GM23338 (cell line): ENCODE measurements around the gene IGFL3. TPM values are rescaled to one million over a fixed set of nuclear protein-coding genes. Genes with fewer than 3 reads are reported as not detected.

Experiments
- ATAC-seq: fragments of 200-7000 bp; cut with Tn5 transposase; 3 replicates; pipeline ENCODE4 v1.9.1; 2020
- DNase-seq: peaks from one replicate; pipeline ENCODE4 v3.0.0-alpha.2; 2015; ENCODE audit warnings: low spot score
- H2AFZ ChIP-seq: fragments of 200-600 bp; sonication (generic); 2 replicates; pipeline ENCODE4 v1.8.0; 2016; ENCODE audit warnings: antibody characterized with exemption, mild to moderate bottlenecking, moderate library complexity
- H3F3A ChIP-seq: fragments of 200-600 bp; sonication (generic); replicated peaks from 2 replicates; pipeline ENCODE4 v1.8.0; 2017; ENCODE audit warnings: antibody characterized with exemption, mixed run types, low read depth
- H3K27ac ChIP-seq: fragments of 200-600 bp; sonication (generic); 2 replicates; pipeline ENCODE4 v1.6.1; 2016; ENCODE audit warnings: low read depth
- H3K27me3 ChIP-seq: fragments of 200-600 bp; sonication (generic); 2 replicates; pipeline ENCODE4 v1.8.0; 2016; ENCODE audit warnings: mild to moderate bottlenecking, mixed run types, moderate library complexity; ENCODE audit not compliant: insufficient read depth
- H3K36me3 ChIP-seq: fragments of 200-600 bp; sonication (generic); 2 replicates; pipeline ENCODE4 v1.8.0; 2016; ENCODE audit warnings: mild to moderate bottlenecking; ENCODE audit not compliant: insufficient read depth
- H3K4me1 ChIP-seq: fragments of 200-600 bp; sonication (generic); 2 replicates; pipeline ENCODE4 v1.8.0; 2016; ENCODE audit warnings: mild to moderate bottlenecking, moderate library complexity; ENCODE audit not compliant: insufficient read depth
- H3K4me2 ChIP-seq: fragments of 200-600 bp; sonication (generic); 2 replicates; pipeline ENCODE4 v1.7.1; 2017; ENCODE audit warnings: mixed run types
- H3K4me3 ChIP-seq: fragments of 200-600 bp; sonication (generic); 2 replicates; pipeline ENCODE4 v1.6.1; 2016; ENCODE audit warnings: mixed run types
- H3K79me2 ChIP-seq: fragments of 200-600 bp; sonication (generic); replicated peaks from 2 replicates; pipeline ENCODE4 v1.8.0; 2017; ENCODE audit warnings: mild to moderate bottlenecking; ENCODE audit not compliant: insufficient read depth
- H3K9me2 ChIP-seq: fragments of 200-600 bp; sonication (generic); 2 replicates; pipeline ENCODE4 v1.8.0; 2017; ENCODE audit not compliant: insufficient read depth
- H4K20me1 ChIP-seq: fragments of 200-600 bp; sonication (generic); replicated peaks from 2 replicates; pipeline ENCODE4 v1.8.0; 2017; ENCODE audit warnings: mild to moderate bottlenecking; ENCODE audit not compliant: insufficient read depth
- H3K27ac Mint-ChIP-seq: 2 replicates; pipeline ENCODE4 v1.8.0; 2020; ENCODE audit warnings: inconsistent platforms, mild to moderate bottlenecking, moderate library complexity, mixed read lengths
- H3K27me3 Mint-ChIP-seq: 3 replicates; pipeline ENCODE4 v1.8.0; 2022; ENCODE audit warnings: low read depth, mild to moderate bottlenecking, moderate library complexity, mixed read lengths, inconsistent platforms; ENCODE audit not compliant: insufficient read depth, poor library complexity
- H3K36me3 Mint-ChIP-seq: 3 replicates; pipeline ENCODE4 v1.8.0; 2021; ENCODE audit warnings: low read depth, mild to moderate bottlenecking, inconsistent platforms, moderate library complexity, mixed read lengths
- H3K4me1 Mint-ChIP-seq: 3 replicates; pipeline ENCODE4 v1.8.0; 2020; ENCODE audit warnings: mild to moderate bottlenecking, inconsistent platforms, mixed read lengths
- H3K4me3 Mint-ChIP-seq: 3 replicates; pipeline ENCODE4 v1.8.0; 2021; ENCODE audit warnings: moderate library complexity, mild to moderate bottlenecking, inconsistent platforms, mixed read lengths
- H3K9me3 Mint-ChIP-seq: 3 replicates; pipeline ENCODE4 v1.8.0; 2020; ENCODE audit warnings: moderate library complexity, mild to moderate bottlenecking, inconsistent platforms, mixed read lengths
- NANOG ChIP-seq: IDR thresholded peaks from 2 replicates; pipeline ENCODE4 v1.6.1; 2016; ENCODE audit warnings: antibody characterized with exemption, borderline replicate concordance
- POLR2AphosphoS5 ChIP-seq: IDR thresholded peaks from 2 replicates; pipeline ENCODE4 v1.6.1; 2016; ENCODE audit warnings: antibody characterized with exemption, low read depth
- polyA plus RNA-seq: library from polyadenylated mRNA; unstranded; fragments of >200 nt; fragmentation: Nextera tagmentation; extraction: Ambion mirVana; gene quantifications from 2 replicates; pipeline ENCODE4 v1.2.1, GENCODE V29; 2016
- total RNA-seq: library from RNA; depleted of rRNA; stranded (reverse); fragments of >200 nt; shearing (Covaris generic); gene quantifications from 2 replicates; pipeline ENCODE4 v1.2.3, GENCODE V29; 2014
- TF ChIP-seq, protein P1 (sequence below): fragments of 250-450 bp; sonication (Bioruptor Pico); IDR thresholded peaks from 2 replicates; pipeline ENCODE4 v1.5.0; 2020; ENCODE audit warnings: mild to moderate bottlenecking, moderate library complexity
- TF ChIP-seq, protein P2 (sequence below): IDR thresholded peaks from 2 replicates; pipeline ENCODE4 v1.6.1; 2016; ENCODE audit warnings: antibody characterized with exemption
- TF ChIP-seq, protein P3 (sequence below), 2 experiments: fragments of 200-600 bp in 1 of 2; sonication (generic) in 1 of 2; conservative IDR thresholded peaks; 2 replicates each; pipeline versions ENCODE4 v1.5.1 to v1.6.1; 2016 to 2017; ENCODE audit warnings: antibody characterized with exemption in 2 of 2, low read depth in 2 of 2, mild to moderate bottlenecking in 2 of 2, moderate library complexity in 1 of 2

The IGFL3 gene
- total and polyA plus RNA-seq, 2 experiments from 2014 or later: not detected

DNA sequence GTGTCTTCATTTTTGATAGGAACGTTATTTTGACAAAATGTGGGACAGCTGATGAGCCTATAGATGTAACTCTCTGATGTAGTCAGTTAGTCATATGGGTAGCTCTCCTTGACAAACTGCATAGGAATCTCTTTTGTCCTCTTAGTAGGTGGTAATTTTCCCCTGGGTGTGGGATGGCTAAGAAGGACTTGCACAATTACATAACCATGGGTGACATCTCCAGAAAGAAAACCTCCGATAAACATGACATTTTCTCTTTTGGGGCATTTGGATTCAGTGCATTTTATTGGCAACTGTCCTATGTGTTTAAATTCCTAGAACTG lies 41.8 kb downstream of the IGFL3 start (continued):
- TF ChIP-seq, protein P1, sequence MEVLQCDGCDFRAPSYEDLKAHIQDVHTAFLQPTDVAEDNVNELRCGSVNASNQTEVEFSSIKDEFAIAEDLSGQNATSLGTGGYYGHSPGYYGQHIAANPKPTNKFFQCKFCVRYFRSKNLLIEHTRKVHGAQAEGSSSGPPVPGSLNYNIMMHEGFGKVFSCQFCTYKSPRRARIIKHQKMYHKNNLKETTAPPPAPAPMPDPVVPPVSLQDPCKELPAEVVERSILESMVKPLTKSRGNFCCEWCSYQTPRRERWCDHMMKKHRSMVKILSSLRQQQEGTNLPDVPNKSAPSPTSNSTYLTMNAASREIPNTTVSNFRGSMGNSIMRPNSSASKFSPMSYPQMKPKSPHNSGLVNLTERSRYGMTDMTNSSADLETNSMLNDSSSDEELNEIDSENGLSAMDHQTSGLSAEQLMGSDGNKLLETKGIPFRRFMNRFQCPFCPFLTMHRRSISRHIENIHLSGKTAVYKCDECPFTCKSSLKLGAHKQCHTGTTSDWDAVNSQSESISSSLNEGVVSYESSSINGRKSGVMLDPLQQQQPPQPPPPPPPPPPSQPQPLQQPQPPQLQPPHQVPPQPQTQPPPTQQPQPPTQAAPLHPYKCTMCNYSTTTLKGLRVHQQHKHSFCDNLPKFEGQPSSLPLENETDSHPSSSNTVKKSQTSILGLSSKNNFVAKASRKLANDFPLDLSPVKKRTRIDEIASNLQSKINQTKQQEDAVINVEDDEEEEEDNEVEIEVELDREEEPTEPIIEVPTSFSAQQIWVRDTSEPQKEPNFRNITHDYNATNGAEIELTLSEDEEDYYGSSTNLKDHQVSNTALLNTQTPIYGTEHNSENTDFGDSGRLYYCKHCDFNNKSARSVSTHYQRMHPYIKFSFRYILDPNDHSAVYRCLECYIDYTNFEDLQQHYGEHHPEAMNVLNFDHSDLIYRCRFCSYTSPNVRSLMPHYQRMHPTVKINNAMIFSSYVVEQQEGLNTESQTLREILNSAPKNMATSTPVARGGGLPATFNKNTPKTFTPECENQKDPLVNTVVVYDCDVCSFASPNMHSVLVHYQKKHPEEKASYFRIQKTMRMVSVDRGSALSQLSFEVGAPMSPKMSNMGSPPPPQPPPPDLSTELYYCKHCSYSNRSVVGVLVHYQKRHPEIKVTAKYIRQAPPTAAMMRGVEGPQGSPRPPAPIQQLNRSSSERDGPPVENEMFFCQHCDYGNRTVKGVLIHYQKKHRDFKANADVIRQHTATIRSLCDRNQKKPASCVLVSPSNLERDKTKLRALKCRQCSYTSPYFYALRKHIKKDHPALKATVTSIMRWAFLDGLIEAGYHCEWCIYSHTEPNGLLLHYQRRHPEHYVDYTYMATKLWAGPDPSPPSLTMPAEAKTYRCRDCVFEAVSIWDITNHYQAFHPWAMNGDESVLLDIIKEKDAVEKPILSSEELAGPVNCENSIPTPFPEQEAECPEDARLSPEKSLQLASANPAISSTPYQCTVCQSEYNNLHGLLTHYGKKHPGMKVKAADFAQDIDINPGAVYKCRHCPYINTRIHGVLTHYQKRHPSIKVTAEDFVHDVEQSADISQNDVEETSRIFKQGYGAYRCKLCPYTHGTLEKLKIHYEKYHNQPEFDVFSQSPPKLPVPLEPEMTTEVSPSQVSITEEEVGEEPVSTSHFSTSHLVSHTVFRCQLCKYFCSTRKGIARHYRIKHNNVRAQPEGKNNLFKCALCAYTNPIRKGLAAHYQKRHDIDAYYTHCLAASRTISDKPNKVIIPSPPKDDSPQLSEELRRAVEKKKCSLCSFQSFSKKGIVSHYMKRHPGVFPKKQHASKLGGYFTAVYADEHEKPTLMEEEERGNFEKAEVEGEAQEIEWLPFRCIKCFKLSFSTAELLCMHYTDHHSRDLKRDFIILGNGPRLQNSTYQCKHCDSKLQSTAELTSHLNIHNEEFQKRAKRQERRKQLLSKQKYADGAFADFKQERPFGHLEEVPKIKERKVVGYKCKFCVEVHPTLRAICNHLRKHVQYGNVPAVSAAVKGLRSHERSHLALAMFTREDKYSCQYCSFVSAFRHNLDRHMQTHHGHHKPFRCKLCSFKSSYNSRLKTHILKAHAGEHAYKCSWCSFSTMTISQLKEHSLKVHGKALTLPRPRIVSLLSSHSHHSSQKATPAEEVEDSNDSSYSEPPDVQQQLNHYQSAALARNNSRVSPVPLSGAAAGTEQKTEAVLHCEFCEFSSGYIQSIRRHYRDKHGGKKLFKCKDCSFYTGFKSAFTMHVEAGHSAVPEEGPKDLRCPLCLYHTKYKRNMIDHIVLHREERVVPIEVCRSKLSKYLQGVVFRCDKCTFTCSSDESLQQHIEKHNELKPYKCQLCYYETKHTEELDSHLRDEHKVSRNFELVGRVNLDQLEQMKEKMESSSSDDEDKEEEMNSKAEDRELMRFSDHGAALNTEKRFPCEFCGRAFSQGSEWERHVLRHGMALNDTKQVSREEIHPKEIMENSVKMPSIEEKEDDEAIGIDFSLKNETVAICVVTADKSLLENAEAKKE (CRISPR knock-in tag): no peak
- TF ChIP-seq, protein P2, sequence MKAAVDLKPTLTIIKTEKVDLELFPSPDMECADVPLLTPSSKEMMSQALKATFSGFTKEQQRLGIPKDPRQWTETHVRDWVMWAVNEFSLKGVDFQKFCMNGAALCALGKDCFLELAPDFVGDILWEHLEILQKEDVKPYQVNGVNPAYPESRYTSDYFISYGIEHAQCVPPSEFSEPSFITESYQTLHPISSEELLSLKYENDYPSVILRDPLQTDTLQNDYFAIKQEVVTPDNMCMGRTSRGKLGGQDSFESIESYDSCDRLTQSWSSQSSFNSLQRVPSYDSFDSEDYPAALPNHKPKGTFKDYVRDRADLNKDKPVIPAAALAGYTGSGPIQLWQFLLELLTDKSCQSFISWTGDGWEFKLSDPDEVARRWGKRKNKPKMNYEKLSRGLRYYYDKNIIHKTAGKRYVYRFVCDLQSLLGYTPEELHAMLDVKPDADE: no peak
- TF ChIP-seq NANOG: no peak

DNA sequence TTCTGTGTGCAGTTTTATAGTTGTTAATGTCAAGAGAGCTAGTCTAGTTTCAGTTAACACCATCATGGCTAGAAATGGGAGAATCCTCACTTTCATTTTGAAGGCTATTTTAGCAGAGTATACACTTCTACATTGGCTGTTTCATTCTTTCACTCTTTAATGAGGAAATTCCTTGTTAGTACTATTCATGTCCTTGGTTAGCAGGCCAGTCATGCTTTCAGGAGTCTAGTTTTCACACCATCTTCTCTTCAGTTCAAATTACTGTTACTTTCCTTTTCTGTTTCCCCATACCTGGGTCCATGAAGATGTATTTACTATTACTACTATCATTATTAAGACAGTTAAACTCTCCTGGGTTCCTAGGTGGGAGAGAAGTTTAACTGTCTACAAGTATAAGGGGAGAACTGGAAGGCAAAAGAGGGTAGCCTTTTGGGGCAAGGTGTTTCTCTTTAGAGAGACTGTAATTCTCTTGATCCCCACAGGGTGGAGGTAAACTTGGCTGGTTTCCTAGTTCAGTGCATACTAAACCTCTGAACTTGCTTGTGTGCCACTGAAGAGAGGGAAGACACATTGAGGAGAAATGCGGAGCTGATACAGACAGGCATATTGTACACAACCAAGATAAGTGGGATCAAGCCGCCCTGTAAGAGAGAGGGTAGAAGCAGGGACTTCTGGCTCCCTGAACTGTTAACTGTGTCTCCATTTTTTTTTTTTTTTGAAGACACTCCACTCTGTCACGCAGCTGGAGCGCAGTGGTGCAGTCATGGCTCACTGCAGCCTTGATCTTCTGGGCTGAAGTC lies 42.4 kb downstream of the IGFL3 start:
- peaks cover 3% of the 10 kb centered on the region; the same call in 1 of the 2 replicates for H3K9me2 ChIP-seq
- peak; percentile 80 for DNase-seq
- ATAC-seq: peak; percentile 52
- no peaks in the 10 kb centered on the region for H3K36me3 ChIP-seq
- no peak overlapping the region for H3K27ac Mint-ChIP-seq
- no peak overlapping the region for H3K4me2 ChIP-seq
- H3K4me1 ChIP-seq: no peaks in the 10 kb centered on the region
- H2AFZ ChIP-seq: no peak overlapping the region
- H3K79me2 ChIP-seq: no peaks in the 10 kb centered on the region
- peaks cover 2% of the 10 kb centered on the region; the same call in 1 of the 3 replicates for H3K4me1 Mint-ChIP-seq
- H3K4me3 ChIP-seq: no peak overlapping the region
- H3K36me3 Mint-ChIP-seq: no peaks in the 10 kb centered on the region; the same call in 2 of the 3 replicates
- TF ChIP-seq, protein P3, sequence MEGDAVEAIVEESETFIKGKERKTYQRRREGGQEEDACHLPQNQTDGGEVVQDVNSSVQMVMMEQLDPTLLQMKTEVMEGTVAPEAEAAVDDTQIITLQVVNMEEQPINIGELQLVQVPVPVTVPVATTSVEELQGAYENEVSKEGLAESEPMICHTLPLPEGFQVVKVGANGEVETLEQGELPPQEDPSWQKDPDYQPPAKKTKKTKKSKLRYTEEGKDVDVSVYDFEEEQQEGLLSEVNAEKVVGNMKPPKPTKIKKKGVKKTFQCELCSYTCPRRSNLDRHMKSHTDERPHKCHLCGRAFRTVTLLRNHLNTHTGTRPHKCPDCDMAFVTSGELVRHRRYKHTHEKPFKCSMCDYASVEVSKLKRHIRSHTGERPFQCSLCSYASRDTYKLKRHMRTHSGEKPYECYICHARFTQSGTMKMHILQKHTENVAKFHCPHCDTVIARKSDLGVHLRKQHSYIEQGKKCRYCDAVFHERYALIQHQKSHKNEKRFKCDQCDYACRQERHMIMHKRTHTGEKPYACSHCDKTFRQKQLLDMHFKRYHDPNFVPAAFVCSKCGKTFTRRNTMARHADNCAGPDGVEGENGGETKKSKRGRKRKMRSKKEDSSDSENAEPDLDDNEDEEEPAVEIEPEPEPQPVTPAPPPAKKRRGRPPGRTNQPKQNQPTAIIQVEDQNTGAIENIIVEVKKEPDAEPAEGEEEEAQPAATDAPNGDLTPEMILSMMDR (conservative IDR thresholded peaks at IDR 0.05; ENCODE audit: low read depth in 2 of 2): peak; percentile 76 to 83
- TF ChIP-seq POLR2AphosphoS5: no peak
- no peak overlapping the region for H3K27ac ChIP-seq
- H3K9me3 Mint-ChIP-seq: peaks cover 5% of the 10 kb centered on the region; the same call in 2 of the 3 replicates
- no peak overlapping the region for H3K4me3 Mint-ChIP-seq
- H3F3A ChIP-seq: no peaks in the 10 kb centered on the region
- peaks cover 13% of the 10 kb centered on the region for H3K27me3 Mint-ChIP-seq
- no peaks in the 10 kb centered on the region for H4K20me1 ChIP-seq
- peaks cover 23% of the 10 kb centered on the region for H3K27me3 ChIP-seq
